NCI-H446 (cell line): ENCODE results near the gene DCAF12L1.

ENCODE experiments used
- DNase-seq, 2 experiments: peaks; one replicate each; lab custom pipeline; 2025; lab: John Stamatoyannopoulos, UW

DCAF12L1 gene

GRCh38 chrX:126552313-126553022 is at the start of gene DCAF12L1:
Gene DCAF12L1, minus strand, starts transcription at chrX:126552814. Its CDS starts 206 bp downstream, at chrX:126552608.
- DNase-seq = no peak

GRCh38 chrX:126580877-126581276 is 28.3 kb upstream of the DCAF12L1 start:
- DNase-seq = no peak

- DNase-seq = no peak
Observed at GRCh38 chrX:126575911-126576310, 23.3 kb upstream of the DCAF12L1 start.

GRCh38 chrX:126557151-126557550 is 4.5 kb upstream of the DCAF12L1 start:
- no peak for DNase-seq

- DNase-seq = no peak
Observed at GRCh38 chrX:126551725-126552312, 795 bp downstream of the DCAF12L1 start.

- DNase-seq = no peak
Observed at GRCh38 chrX:126551306-126551705, 1.3 kb downstream of the DCAF12L1 start.

- DNase-seq = no peak
Observed at GRCh38 chrX:126550816-126551215, 1.8 kb downstream of the DCAF12L1 start.

GRCh38 chrX:126509923-126510322 is 42.7 kb downstream of the DCAF12L1 start:
- DNase-seq = no peak
